ENCODE measurements around the gene WASF2. TPM values are rescaled to one million over a fixed set of nuclear protein-coding genes. Genes with fewer than 3 reads are reported as not detected.

Gene WASF2
- total and polyA plus RNA-seq, 2 of the 4 experiments (the other 2 are of a cell fraction) = 7.9 to 45.4 TPM

GRCh38 chr1:27505420-27505680 is 15.4 kb upstream of the WASF2 start:
- peak overlapping the region; percentile 92 for H2AFZ ChIP-seq (replicated peaks; ENCODE audit: low read length, poor library complexity)

More at GRCh38 chr1:27505420-27505680, 15.4 kb upstream of the WASF2 start:
- Histone ChIP-seq H2BK120ac (ENCODE audit: low read depth, low read length) (peak overlapping the region; percentile 23; the same call in 1 of the 2 replicates), H3K56ac (ENCODE audit: extremely low read depth, insufficient read depth, low read length) (no peak overlapping the region), H3K27me3 (ENCODE audit: control insufficient read depth, insufficient read depth, low read length) (no peaks in the 10 kb centered on the region), H4K8ac (ENCODE audit: low read depth in 2 of 2, low read length in 2 of 2) (peak overlapping the region; percentile 91 to 96), H2AK9ac (replicated peaks; ENCODE audit: low read depth, low read length, poor library complexity) (peak overlapping the region; percentile 2), H3K4me3 (ENCODE audit: insufficient read depth, low read depth, low read length) (no peak overlapping the region), H2BK5ac (ENCODE audit: low read depth, low read length, poor library complexity, severe bottlenecking) (no peak overlapping the region), H3K4me1 (ENCODE audit: control insufficient read depth, insufficient read depth, low read length) (peaks cover 15% of the 10 kb centered on the region), H3K36me3 (ENCODE audit: control insufficient read depth, insufficient read depth, low read length) (no peaks in the 10 kb centered on the region), H3K4me2 (ENCODE audit: low read depth, low read length) (no peak overlapping the region), H2BK20ac (ENCODE audit: low read depth, low read length) (0 out of 2 replicates have a peak overlapping the region, but pooled peaks have one; percentile 31), H3K9ac (ENCODE audit: low read depth, low read length) (peak overlapping the region; percentile 13; the same call in 1 of the 2 replicates), H3K18ac (ENCODE audit: low read depth, low read length) (peak overlapping the region; percentile 24; the same call in 1 of the 2 replicates), H4K91ac (ENCODE audit: insufficient read depth, low read depth, low read length) (peak overlapping the region; percentile 58), H2BK15ac (ENCODE audit: low read depth, low read length) (peak overlapping the region; percentile 83; the same call in 1 of the 3 replicates), H3K27ac (ENCODE audit: insufficient read depth, low read length) (peak overlapping the region; percentile 52; the same call in 1 of the 2 replicates), H3K4ac (ENCODE audit: low read depth, low read length) (peak overlapping the region; percentile 48), H4K20me1 (ENCODE audit: insufficient read depth, low read length) (no peaks in the 10 kb centered on the region), H4K5ac (ENCODE audit: low read depth, low read length) (peak overlapping the region; percentile 68), H3K9me1 (ENCODE audit: insufficient read depth, low read length) (peaks cover 4% of the 10 kb centered on the region; the same call in 1 of the 2 replicates), H3K23ac (ENCODE audit: low read depth, low read length) (no peak overlapping the region), H3K79me1 (ENCODE audit: low read depth in 1 of 2, low read length in 2 of 2) (no peaks in the 10 kb centered on the region), H3K9me3 (ENCODE audit: control insufficient read depth, insufficient read depth, low read length) (no peaks in the 10 kb centered on the region), H2AK5ac (ENCODE audit: low read depth, low read length) (0 out of 2 replicates have a peak overlapping the region, but pooled peaks have one; percentile 46), H3K14ac (replicated peaks; ENCODE audit: low read depth, low read length) (0 out of 2 replicates have a peak overlapping the region, but pooled peaks have one; percentile 50)
- TF ChIP-seq CEBPB (IDR thresholded peaks at IDR 0.05; ENCODE audit: low read depth, low read length) = no peak
- TF ChIP-seq RFX5 (IDR thresholded peaks at IDR 0.05; ENCODE audit: low read depth, low read length) = no peak
- TF ChIP-seq CTCF (conservative IDR thresholded peaks at IDR 0.05; ENCODE audit: low read depth, low read length) = no peak
- no peak for TF ChIP-seq RCOR1 (IDR thresholded peaks at IDR 0.05; ENCODE audit: insufficient replicate concordance, low read length)
- TF ChIP-seq BHLHE40 (IDR thresholded peaks at IDR 0.05; ENCODE audit: low read depth, low read length) = no peak
- TF ChIP-seq SMC3 (IDR thresholded peaks at IDR 0.05; ENCODE audit: low read depth, low read length) = no peak
- no peak for TF ChIP-seq POLR2A (IDR thresholded peaks at IDR 0.05; ENCODE audit: low read depth, low read length)
- TF ChIP-seq FOS (IDR thresholded peaks at IDR 0.05; ENCODE audit: low read depth, low read length) = no peak
- TF ChIP-seq MAZ (IDR thresholded peaks at IDR 0.05; ENCODE audit: borderline replicate concordance, low read depth, low read length) = no peak
- no peak for TF ChIP-seq MXI1 (IDR thresholded peaks at IDR 0.05; ENCODE audit: borderline replicate concordance, low read depth, low read length)
- TF ChIP-seq USF2 (IDR thresholded peaks at IDR 0.05; ENCODE audit: low read depth, low read length) = no peak
- no peak for TF ChIP-seq NFE2L2 (IDR thresholded peaks at IDR 0.05; ENCODE audit: low read depth, low read length)
- no peak for TF ChIP-seq MAFK (IDR thresholded peaks at IDR 0.05; ENCODE audit: low read depth, low read length)
- TF ChIP-seq RAD21 (IDR thresholded peaks at IDR 0.05; ENCODE audit: low read length) = no peak
- no peak for TF ChIP-seq ELK1 (IDR thresholded peaks at IDR 0.05; ENCODE audit: borderline replicate concordance, low read depth, low read length)
- TF ChIP-seq CHD1 (IDR thresholded peaks at IDR 0.05; ENCODE audit: low read depth, low read length) = no peak
- intact Hi-C loops (cut with micrococcal nuclease) (no loop called here), in situ Hi-C loops (cut with MboI; ENCODE audit: low sequenced_read_pairs) (no loop called here), dilution Hi-C loops (cut with HindIII; ENCODE audit: low sequenced_read_pairs, unreplicated experiment) (no loop called here)
- ChIA-PET CTCF (interaction anchor here (1.2 kb wide), 1 partner anchor 9 kb away, joined by 3 read pairs; no protein-coding TSS in a partner anchor), POLR2A (ENCODE audit: unreplicated experiment) (no interaction called here)
- no peak for ATAC-seq (ENCODE audit: low read depth)
- DNase-seq = no peak
- BruUV-seq (replicated peaks) = no TSS peak
- WGBS, 2 experiments (ENCODE audit: extremely low coverage in 2 of 2, insufficient read length in 1 of 2) = 20% methylated on average over 1 of the region's 5 CpGs; no CpG with 5 or more reads in 1 of the 2 experiments
